Endothelial cell (in vitro differentiated cells): ENCODE data around the gene CAPN9. TPM values are rescaled to one million over a fixed set of nuclear protein-coding genes. Genes with fewer than 3 reads are reported as not detected.

Experiments
- DNase-seq: peaks from one replicate; pipeline ENCODE4 v3.0.0; 2021; ENCODE audit warnings: low spot score
- H3K27ac Mint-ChIP-seq: one replicate; pipeline ENCODE4 v1.8.0; 2021; ENCODE audit warnings: mixed read lengths, inconsistent platforms; ENCODE audit not compliant: unreplicated experiment
- H3K27me3 Mint-ChIP-seq: one replicate; pipeline ENCODE4 v1.8.0; 2021; ENCODE audit warnings: mild to moderate bottlenecking, moderate library complexity, mixed read lengths, inconsistent platforms; ENCODE audit not compliant: unreplicated experiment
- H3K36me3 Mint-ChIP-seq: one replicate; pipeline ENCODE4 v1.8.0; 2021; ENCODE audit warnings: mild to moderate bottlenecking, low read depth, mixed read lengths, inconsistent platforms; ENCODE audit not compliant: unreplicated experiment
- H3K4me1 Mint-ChIP-seq: one replicate; pipeline ENCODE4 v1.8.0; 2021; ENCODE audit warnings: mild to moderate bottlenecking, mixed read lengths, inconsistent platforms; ENCODE audit not compliant: unreplicated experiment
- H3K4me3 Mint-ChIP-seq: one replicate; pipeline ENCODE4 v1.8.0; 2021; ENCODE audit warnings: mild to moderate bottlenecking, mixed read lengths, inconsistent platforms; ENCODE audit not compliant: unreplicated experiment
- H3K9me3 Mint-ChIP-seq: one replicate; pipeline ENCODE4 v1.8.0; 2021; ENCODE audit warnings: mixed read lengths, inconsistent platforms; ENCODE audit not compliant: unreplicated experiment
- total RNA-seq: library from RNA; stranded (reverse); fragmentation: NEBNext Ultra II Directional; extraction: Animal tissue kit (Norgen Biotek cat#: 25700); gene quantifications from one replicate; pipeline ENCODE4 v1.2.1, GENCODE V29; 2021; ENCODE audit not compliant: unreplicated experiment
- TF ChIP-seq, protein P1 (sequence below): fragments of 200-600 bp; sonication (generic); IDR thresholded peaks from one replicate; pipeline ENCODE4 v1.5.0; 2021; ENCODE audit warnings: antibody characterized with exemption; ENCODE audit not compliant: unreplicated experiment

The CAPN9 gene
- total RNA-seq, 1 donor from 2014 or later: not detected

DNA sequence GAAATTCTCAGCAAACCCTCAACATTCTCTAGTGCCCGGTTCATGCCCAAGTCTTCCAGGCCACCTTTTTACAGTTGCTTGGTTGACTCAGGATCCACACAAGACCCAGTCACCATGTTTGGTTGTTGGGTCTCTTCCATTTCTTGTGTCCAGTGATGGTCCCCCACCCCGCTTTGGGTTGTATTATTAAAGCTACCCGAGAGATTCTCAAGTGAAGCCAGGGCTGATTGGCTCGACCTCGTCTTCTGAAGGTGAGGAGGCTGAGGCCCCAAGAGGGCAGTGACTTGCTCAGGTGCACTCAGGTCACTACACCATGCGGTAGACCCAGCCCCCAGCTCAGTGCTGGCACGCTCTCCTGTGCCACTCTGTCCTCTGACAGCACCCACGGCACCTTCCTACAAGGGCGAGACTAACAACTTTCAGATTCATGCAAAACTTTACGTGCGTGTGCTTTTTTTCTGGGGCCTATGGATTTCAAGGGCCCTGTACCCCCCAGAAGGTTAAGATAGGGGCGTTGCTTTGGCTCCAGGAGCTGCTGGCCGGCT is 50.3 kb downstream of the CAPN9 start:
- H3K4me1 Mint-ChIP-seq: no peaks in the 10 kb centered on the region

DNA sequence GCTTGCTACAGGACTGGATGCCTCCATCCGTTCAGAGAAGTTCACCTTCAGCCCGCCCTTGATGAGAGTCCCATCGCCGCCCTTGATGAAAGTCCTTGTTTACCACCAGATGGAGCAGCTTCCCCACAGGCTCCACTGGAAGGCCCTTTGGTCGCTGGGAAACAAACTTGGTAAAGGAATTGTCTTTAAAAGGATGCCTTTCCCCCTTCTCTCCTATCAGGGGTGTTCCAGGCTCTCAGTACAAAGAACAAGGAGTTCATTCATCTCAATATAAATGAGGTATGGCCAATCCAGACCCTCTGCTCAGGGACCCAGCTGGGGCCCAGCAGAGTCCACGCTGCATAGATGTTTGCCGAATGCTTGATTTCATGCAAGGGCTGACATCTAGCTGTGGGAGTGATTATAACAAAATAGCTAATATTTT is 50.8 kb downstream of the CAPN9 start:
- TF ChIP-seq, protein P1, sequence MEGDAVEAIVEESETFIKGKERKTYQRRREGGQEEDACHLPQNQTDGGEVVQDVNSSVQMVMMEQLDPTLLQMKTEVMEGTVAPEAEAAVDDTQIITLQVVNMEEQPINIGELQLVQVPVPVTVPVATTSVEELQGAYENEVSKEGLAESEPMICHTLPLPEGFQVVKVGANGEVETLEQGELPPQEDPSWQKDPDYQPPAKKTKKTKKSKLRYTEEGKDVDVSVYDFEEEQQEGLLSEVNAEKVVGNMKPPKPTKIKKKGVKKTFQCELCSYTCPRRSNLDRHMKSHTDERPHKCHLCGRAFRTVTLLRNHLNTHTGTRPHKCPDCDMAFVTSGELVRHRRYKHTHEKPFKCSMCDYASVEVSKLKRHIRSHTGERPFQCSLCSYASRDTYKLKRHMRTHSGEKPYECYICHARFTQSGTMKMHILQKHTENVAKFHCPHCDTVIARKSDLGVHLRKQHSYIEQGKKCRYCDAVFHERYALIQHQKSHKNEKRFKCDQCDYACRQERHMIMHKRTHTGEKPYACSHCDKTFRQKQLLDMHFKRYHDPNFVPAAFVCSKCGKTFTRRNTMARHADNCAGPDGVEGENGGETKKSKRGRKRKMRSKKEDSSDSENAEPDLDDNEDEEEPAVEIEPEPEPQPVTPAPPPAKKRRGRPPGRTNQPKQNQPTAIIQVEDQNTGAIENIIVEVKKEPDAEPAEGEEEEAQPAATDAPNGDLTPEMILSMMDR: no peak
- no peak overlapping the region for H3K27ac Mint-ChIP-seq
- no peaks in the 10 kb centered on the region for H3K36me3 Mint-ChIP-seq
- H3K4me3 Mint-ChIP-seq: no peak overlapping the region
- H3K9me3 Mint-ChIP-seq: no peaks in the 10 kb centered on the region
- peaks cover 2% of the 10 kb centered on the region for H3K27me3 Mint-ChIP-seq
- DNase-seq: peak; percentile 61
- no peaks in the 10 kb centered on the region for H3K4me1 Mint-ChIP-seq

More for the DNA sequence above, 50.3 kb downstream of the CAPN9 start:
- Mint-ChIP-seq H3K9me3 (no peaks in the 10 kb centered on the region), H3K36me3 (no peaks in the 10 kb centered on the region), H3K4me3 (no peak overlapping the region), H3K27ac (no peak overlapping the region), H3K27me3 (peaks cover 2% of the 10 kb centered on the region)
- TF ChIP-seq, protein P1: no peak
- no peak for DNase-seq

DNA sequence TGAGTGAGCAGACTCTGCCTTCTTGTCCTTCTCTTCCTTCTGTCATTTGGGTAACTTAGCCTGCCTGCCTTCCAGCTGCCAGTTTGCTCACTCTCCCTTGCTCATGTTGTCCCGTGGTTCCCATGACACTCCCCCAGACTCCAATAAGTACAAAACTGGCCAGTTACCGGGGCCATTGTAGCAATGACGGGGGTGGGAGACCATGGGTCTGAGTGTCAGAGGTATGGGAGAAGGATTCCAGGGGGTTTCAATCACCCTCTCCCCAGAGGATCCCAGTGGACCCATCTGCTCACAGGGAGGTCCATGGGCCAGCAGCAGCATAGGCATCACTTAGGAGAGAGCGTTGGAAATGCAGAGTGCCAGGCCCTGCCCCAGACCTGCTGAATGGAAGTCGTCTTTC is 51.3 kb downstream of the CAPN9 start:
- no peak overlapping the region for H3K27ac Mint-ChIP-seq
- DNase-seq: no peak
- no peaks in the 10 kb centered on the region for H3K9me3 Mint-ChIP-seq
- peaks cover 2% of the 10 kb centered on the region for H3K27me3 Mint-ChIP-seq
- TF ChIP-seq, protein P1: no peak
- no peak overlapping the region for H3K4me3 Mint-ChIP-seq
- no peaks in the 10 kb centered on the region for H3K36me3 Mint-ChIP-seq
- no peaks in the 10 kb centered on the region for H3K4me1 Mint-ChIP-seq

DNA sequence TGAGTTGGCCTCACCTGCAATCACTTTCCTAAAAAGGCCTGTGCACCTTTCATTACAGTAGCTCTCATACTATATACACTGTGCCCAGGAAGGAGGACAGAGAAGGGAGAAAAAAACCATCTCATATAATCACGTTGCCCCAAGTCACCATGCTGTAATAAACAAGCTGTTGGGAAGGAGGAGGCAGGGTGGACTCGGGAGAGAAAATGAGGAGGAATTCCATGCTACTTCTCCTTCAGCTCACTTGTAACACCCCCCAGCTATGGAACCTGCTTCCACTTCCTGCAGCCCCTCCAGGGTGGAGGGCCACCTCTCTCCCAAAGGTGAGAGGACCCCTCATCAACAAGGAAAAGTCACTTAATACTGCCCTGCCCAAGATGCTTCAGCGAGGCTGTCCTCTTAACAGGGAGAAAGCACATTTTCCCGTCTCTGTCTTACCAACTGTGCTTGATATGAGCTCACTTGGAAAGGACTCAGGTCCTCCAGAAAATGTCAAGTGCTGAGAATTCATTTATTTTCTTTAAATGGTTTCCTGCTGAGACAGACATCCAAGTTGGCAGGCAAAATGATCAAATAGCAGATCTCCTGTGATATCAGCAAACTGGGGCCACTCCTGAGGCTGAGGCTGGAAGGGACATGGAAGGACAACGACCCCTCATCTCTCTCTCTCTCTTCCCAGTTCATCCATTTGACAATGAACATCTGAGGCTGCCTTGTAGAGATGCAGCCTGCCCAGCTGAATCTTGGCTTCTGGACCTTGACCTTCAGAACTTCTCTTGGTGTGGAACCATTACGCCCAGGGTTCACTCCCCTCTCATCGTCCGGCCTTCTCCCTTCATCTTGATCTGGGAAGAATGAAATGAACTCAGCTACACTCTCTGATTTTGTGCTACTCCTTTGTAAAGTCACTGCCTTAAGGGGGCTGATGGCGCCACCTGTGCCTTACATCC is 54.0 kb downstream of the CAPN9 start:
- no peak for DNase-seq
- no peak overlapping the region for H3K27ac Mint-ChIP-seq
- TF ChIP-seq, protein P1: no peak
- H3K36me3 Mint-ChIP-seq: no peaks in the 10 kb centered on the region
- H3K4me1 Mint-ChIP-seq: no peaks in the 10 kb centered on the region
- H3K9me3 Mint-ChIP-seq: no peaks in the 10 kb centered on the region
- no peak overlapping the region for H3K4me3 Mint-ChIP-seq
- no peaks in the 10 kb centered on the region for H3K27me3 Mint-ChIP-seq

DNA sequence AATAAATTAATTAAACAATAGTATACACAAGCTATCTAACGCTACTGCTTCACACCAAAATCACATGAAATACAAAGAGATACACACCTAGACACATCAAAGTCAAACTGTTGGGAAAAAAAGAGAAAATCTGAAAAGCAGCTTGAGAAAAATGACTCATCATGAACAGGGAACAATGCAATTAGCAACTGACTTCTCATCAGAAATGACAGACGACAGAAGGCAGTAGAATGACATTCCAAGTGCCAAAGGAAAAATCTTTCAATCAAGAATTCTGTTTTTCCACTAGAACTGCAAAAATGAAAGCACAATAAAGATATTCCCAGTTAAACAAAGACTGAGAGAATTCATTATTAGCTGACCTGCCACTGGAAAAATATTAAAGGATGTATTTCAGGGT is 57.2 kb downstream of the CAPN9 start:
- Mint-ChIP-seq H3K4me1 (no peaks in the 10 kb centered on the region), H3K9me3 (no peaks in the 10 kb centered on the region), H3K36me3 (no peaks in the 10 kb centered on the region), H3K27me3 (no peaks in the 10 kb centered on the region), H3K27ac (no peak overlapping the region), H3K4me3 (no peak overlapping the region)
- TF ChIP-seq, protein P1: no peak
- DNase-seq: no peak
